CD4-positive, CD25-positive, alpha-beta regulatory T cell (primary cell): ENCODE results near the gene POLE4. TPM values are rescaled to one million over a fixed set of nuclear protein-coding genes. Genes with fewer than 3 reads are reported as not detected.

Experiments
- ATAC-seq, 2 donors: fragments of 150-1000 bp; cut with Tn5 transposase; one replicate each; pipeline ENCODE4 v1.10.0; 2021; ENCODE audit warnings: low read depth in 2 of 2, moderate number of reproducible peaks in 2 of 2, moderate library complexity in 1 of 2
- DNase-seq, 3 donors: peaks; one replicate each; pipeline versions ENCODE4 v3.0.0 to v3.0.0-alpha.2; 2012 to 2022; ENCODE audit warnings: mixed read lengths in 1 of 3
- H3K27ac ChIP-seq: one replicate; pipeline ENCODE4 v1.7.0; 2013; ENCODE audit warnings: mild to moderate bottlenecking, low read length; ENCODE audit not compliant: insufficient read depth, poor library complexity, severe bottlenecking
- H3K27me3 ChIP-seq: one replicate; pipeline ENCODE4 v1.7.0; 2013; ENCODE audit warnings: low read length; ENCODE audit not compliant: control insufficient read depth, insufficient read depth
- H3K36me3 ChIP-seq: one replicate; pipeline ENCODE4 v1.7.0; 2013; ENCODE audit warnings: mild to moderate bottlenecking, low read length, moderate library complexity; ENCODE audit not compliant: control insufficient read depth, insufficient read depth
- H3K4me1 ChIP-seq: 2 replicates; pipeline ENCODE4 v1.7.0; 2013; ENCODE audit warnings: mild to moderate bottlenecking, low read length; ENCODE audit not compliant: insufficient read depth, control insufficient read depth, poor library complexity, severe bottlenecking
- H3K4me3 ChIP-seq: one replicate; pipeline ENCODE4 v1.7.0; 2013; ENCODE audit warnings: low read depth, mild to moderate bottlenecking, low read length, moderate library complexity
- H3K9me3 ChIP-seq, 2 experiments: 1 replicate in 1 of 2; 2 replicates in 1 of 2; pipeline ENCODE4 v1.7.0; 2013; ENCODE audit warnings: low read length in 2 of 2, mild to moderate bottlenecking in 1 of 2, moderate library complexity in 1 of 2; ENCODE audit not compliant: control insufficient read depth in 2 of 2
- H3K27ac Mint-ChIP-seq, 3 donors: one replicate each; pipeline ENCODE4 v1.8.0; 2020 to 2022; ENCODE audit warnings: mild to moderate bottlenecking in 3 of 3, mixed read lengths in 3 of 3, moderate library complexity in 2 of 3
- H3K27me3 Mint-ChIP-seq: one replicate; pipeline ENCODE4 v1.8.0; 2022; ENCODE audit warnings: mild to moderate bottlenecking, mixed read lengths
- H3K36me3 Mint-ChIP-seq: one replicate; pipeline ENCODE4 v1.8.0; 2020; ENCODE audit warnings: mixed read lengths
- H3K4me1 Mint-ChIP-seq, 4 donors: one replicate each; pipeline ENCODE4 v1.8.0; 2020 to 2022; ENCODE audit warnings: mixed read lengths in 4 of 4, mild to moderate bottlenecking in 1 of 4
- H3K4me3 Mint-ChIP-seq, 4 donors: one replicate each; pipeline ENCODE4 v1.8.0; 2020 to 2022; ENCODE audit warnings: mild to moderate bottlenecking in 4 of 4, mixed read lengths in 4 of 4, moderate library complexity in 3 of 4
- H3K9me3 Mint-ChIP-seq, 7 donors: one replicate each; pipeline ENCODE4 v1.8.0; 2020 to 2022; ENCODE audit warnings: mixed read lengths in 7 of 7, mild to moderate bottlenecking in 3 of 7, moderate library complexity in 2 of 7
- polyA plus RNA-seq, 4 donors: library from polyadenylated mRNA; unstranded; fragments of 300-500 nt; fragmentation: Illumina TruSeq; gene quantifications; one replicate each; pipeline ENCODE4 v1.2.3, GENCODE V29; 2021
- total RNA-seq: library from RNA; stranded (reverse); gene quantifications from one replicate; pipeline ENCODE4 v1.2.3, GENCODE V29; 2022

The POLE4 gene
- total and polyA plus RNA-seq, 5 donors from 2014 or later = 42.3 to 157 (median 128) TPM

DNA sequence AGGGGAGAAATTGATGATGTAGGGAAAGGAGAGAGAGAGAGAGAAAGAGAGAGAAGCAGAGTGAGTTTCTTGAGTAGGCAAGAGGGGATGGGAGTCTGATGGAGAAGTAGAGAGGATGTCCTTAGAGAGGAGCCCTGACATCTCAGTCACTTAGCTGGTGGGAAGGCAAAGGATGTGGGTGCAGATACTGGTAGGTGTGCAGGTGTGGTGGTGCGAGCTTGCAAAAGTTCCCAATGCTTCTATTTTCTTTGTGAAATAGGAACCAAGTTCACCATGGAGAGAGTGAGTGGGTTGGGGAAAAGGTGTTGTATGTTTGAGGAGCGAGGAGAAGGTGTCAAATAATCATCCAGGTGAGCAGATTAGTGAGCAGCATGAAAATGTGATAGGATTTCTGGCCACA, 26.5 kb upstream of the POLE4 start:
- Histone ChIP-seq H3K36me3 (no peaks in the 10 kb centered on the region), H3K9me3 (no peaks in the 10 kb centered on the region), H3K27ac (no peak overlapping the region), H3K4me3 (no peak overlapping the region), H3K27me3 (peaks cover 3% of the 10 kb centered on the region), H3K4me1 (no peaks in the 10 kb centered on the region)
- ATAC-seq (no peak), DNase-seq (no peak)
- peaks cover 15% of the 10 kb centered on the region for H3K36me3 Mint-ChIP-seq
- H3K4me3 Mint-ChIP-seq = peak overlapping the region in 1 of 4 donors; percentile 10
- H3K27me3 Mint-ChIP-seq = peaks cover 25% of the 10 kb centered on the region
- H3K4me1 Mint-ChIP-seq = peaks cover 0 to 6% (median 1%) of the 10 kb centered on the region in 4 donors
- peaks cover 0 to 4% (median 0%) of the 10 kb centered on the region in 7 donors for H3K9me3 Mint-ChIP-seq
- no peak overlapping the region for H3K27ac Mint-ChIP-seq

DNA sequence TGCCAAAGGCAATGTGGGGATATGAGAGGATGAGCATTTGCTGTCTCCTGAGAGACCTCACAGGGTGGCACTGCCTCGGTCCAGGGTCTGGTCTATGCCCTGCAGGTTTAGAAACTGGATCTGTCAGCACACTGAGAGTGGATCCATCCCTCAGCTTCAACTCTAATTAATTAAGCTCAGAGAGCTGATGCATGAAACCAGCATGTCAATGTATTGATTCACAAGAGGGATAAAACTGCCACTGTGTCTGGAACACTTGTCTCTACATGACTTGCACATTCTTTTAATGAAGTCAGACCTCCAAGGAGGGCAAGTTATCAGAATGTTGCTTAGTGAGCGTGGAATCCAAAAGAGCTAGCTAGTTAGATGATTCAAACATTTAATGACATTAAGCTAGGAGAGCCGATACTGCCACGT, 22.5 kb upstream of the POLE4 start:
- H3K36me3 ChIP-seq = no peaks in the 10 kb centered on the region
- no peaks in the 10 kb centered on the region for H3K9me3 ChIP-seq
- H3K27me3 ChIP-seq = peaks cover 3% of the 10 kb centered on the region
- no peak overlapping the region for H3K4me3 Mint-ChIP-seq
- ATAC-seq (no peak), DNase-seq (no peak)
- H3K36me3 Mint-ChIP-seq = peaks cover 15% of the 10 kb centered on the region
- no peak overlapping the region for H3K4me3 ChIP-seq
- no peak overlapping the region for H3K27ac Mint-ChIP-seq
- no peaks in the 10 kb centered on the region for H3K4me1 ChIP-seq
- peaks cover 0 to 15% (median 0%) of the 10 kb centered on the region in 4 donors for H3K4me1 Mint-ChIP-seq
- no peak overlapping the region for H3K27ac ChIP-seq
- peaks cover 0 to 4% (median 0%) of the 10 kb centered on the region in 7 donors for H3K9me3 Mint-ChIP-seq
- peaks cover 37% of the 10 kb centered on the region for H3K27me3 Mint-ChIP-seq

DNA sequence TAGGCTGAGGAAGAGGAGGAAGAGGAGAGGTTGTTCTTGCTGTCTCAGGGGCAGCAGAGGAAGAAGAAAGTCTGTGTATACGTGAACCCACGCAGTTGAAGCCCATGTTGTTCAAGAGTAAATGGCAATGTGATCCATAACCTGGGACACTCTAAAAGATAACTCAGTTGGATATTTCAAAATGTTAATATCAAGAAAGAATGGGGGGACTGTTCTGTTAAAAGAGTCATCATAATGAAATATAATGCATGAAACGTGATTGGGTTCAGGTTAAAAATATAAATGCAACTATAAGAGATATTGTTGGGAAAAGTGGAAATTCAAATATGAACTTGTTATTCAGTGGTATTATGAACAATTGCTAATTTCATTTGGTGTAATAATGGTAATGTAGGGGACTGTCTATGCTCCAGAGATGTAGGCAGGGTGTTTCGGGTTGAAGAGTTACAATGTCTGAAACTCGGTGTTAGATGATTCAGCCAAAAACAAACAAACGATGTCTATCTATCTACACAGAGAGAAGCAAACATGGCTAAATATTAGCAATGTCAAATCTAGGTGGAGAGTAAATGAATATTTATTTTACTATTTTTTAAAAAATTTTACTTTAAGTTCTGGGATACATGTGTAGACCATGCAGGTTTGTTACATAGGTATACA, 21.1 kb upstream of the POLE4 start:
- Histone ChIP-seq H3K27ac (no peak overlapping the region), H3K4me1 (no peaks in the 10 kb centered on the region), H3K9me3 (no peaks in the 10 kb centered on the region), H3K36me3 (no peaks in the 10 kb centered on the region), H3K27me3 (peaks cover 3% of the 10 kb centered on the region), H3K4me3 (no peak overlapping the region)
- ATAC-seq (no peak), DNase-seq (no peak)
- Mint-ChIP-seq H3K4me3 (no peak overlapping the region), H3K9me3 (peaks cover 0 to 4% (median 0%) of the 10 kb centered on the region in 7 donors), H3K36me3 (peaks cover 7% of the 10 kb centered on the region), H3K27ac (no peak overlapping the region), H3K27me3 (peaks cover 38% of the 10 kb centered on the region), H3K4me1 (peaks cover 0 to 17% (median 0%) of the 10 kb centered on the region in 4 donors)

DNA sequence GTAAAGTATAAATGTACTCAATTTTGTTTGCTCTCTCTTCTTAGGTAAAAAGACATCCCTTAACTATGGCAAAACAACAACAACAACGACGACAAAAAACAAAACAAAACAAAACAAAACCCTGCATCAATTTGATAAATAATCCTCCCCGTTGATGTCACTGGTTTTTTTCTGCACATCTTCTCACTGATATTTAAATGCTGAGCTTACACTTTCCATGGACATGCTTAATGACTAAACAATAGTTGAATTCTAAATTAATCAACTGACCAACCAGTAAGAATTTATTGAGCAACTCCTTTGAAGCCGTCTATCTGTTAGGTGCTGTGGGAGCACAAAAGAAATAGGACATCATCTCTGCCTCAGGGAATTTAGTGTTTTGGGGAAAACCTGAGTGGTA, 20.2 kb upstream of the POLE4 start:
- H3K4me3 ChIP-seq = no peak overlapping the region
- peaks cover 7% of the 10 kb centered on the region for H3K36me3 Mint-ChIP-seq

DNA sequence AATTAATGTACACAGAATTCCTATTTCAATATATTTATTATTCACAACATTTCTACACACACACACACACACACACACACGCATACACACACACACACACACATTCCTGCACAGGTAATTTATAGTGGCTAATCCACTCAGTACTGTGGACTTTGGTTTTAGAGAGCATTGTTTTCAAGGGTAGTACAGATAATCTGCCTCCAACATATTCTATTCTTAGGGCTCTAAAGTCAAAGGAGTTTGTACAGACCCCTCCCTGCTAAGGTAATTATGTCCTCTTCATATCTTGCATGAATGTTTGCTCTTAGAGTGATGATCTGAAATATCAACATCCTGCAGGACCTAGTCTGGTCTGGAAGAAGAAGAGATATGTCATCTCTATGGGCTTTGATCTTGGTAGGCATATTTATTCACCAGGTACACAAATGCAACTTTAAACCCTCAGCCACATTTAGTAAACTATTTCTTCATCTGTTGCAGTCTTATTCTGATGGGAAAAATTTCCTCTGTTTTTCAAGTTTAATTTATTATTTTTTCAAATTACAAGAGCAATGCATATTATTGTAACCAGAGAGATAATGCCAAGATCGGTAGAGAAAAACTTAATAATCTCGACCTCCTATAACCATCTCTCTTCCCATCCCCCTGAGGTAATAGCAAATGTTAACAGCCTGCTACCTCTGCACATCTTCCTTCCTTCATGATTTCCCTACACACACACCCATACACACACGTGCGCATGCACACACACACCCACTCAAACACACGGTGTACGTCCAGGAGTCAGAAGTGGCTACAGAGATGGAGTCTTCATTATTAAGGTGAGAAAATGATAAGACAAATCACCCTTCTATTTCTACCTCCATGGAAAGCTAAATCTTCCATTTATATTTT, 18.3 kb upstream of the POLE4 start:
- H3K27me3 Mint-ChIP-seq = peaks cover 47% of the 10 kb centered on the region
- no peaks in the 10 kb centered on the region for H3K4me1 ChIP-seq
- H3K4me3 Mint-ChIP-seq = no peak overlapping the region
- peaks cover 0 to 25% (median 0%) of the 10 kb centered on the region in 4 donors for H3K4me1 Mint-ChIP-seq
- peaks cover 7% of the 10 kb centered on the region for H3K36me3 Mint-ChIP-seq
- no peak overlapping the region for H3K27ac ChIP-seq
- peaks cover 3% of the 10 kb centered on the region for H3K27me3 ChIP-seq
- DNase-seq (no peak), ATAC-seq (no peak)
- H3K4me3 ChIP-seq = no peak overlapping the region
- no peaks in the 10 kb centered on the region for H3K9me3 ChIP-seq
- peaks cover 0 to 4% (median 0%) of the 10 kb centered on the region in 7 donors for H3K9me3 Mint-ChIP-seq
- no peak overlapping the region for H3K27ac Mint-ChIP-seq
- H3K36me3 ChIP-seq = no peaks in the 10 kb centered on the region

More for the DNA sequence above, 20.2 kb upstream of the POLE4 start:
- no peaks in the 10 kb centered on the region for H3K36me3 ChIP-seq
- peaks cover 3% of the 10 kb centered on the region for H3K27me3 ChIP-seq
- Mint-ChIP-seq H3K4me1 (peaks cover 0 to 17% (median 0%) of the 10 kb centered on the region in 4 donors), H3K9me3 (peaks cover 0 to 4% (median 0%) of the 10 kb centered on the region in 7 donors), H3K4me3 (no peak overlapping the region), H3K27ac (peak overlapping the region in 1 of 3 donors; percentile 38), H3K27me3 (peaks cover 37% of the 10 kb centered on the region)
- no peaks in the 10 kb centered on the region for H3K9me3 ChIP-seq
- ATAC-seq = no peak
- no peak for DNase-seq
- no peak overlapping the region for H3K27ac ChIP-seq
- H3K4me1 ChIP-seq = no peaks in the 10 kb centered on the region

DNA sequence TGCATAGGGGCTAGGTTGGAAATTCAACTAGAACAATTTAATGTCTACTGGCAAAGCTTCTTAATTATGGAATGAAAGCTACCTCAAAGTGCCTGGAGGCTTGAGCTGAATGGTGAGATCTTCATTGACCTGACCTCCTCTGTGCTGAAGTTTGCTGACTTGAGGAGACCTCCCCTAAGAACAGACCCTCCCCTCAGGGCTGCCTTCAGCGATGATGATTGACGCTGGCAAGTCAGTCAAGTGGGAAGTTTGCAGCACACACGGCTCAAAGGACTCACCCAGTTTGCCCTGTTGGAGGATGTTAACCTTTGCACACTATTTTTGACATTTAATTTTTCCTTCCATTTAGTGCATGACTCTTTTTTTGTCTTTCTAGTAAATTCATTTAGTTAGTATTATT, 17.2 kb upstream of the POLE4 start:
- H3K27me3 ChIP-seq = peaks cover 3% of the 10 kb centered on the region
- H3K27ac ChIP-seq = no peak overlapping the region
- H3K27ac Mint-ChIP-seq = no peak overlapping the region
- DNase-seq (no peak), ATAC-seq (no peak)
- no peaks in the 10 kb centered on the region for H3K9me3 ChIP-seq
- no peaks in the 10 kb centered on the region for H3K36me3 ChIP-seq
- H3K4me1 ChIP-seq = no peaks in the 10 kb centered on the region
- peaks cover 0 to 4% (median 0%) of the 10 kb centered on the region in 7 donors for H3K9me3 Mint-ChIP-seq
- H3K27me3 Mint-ChIP-seq = peaks cover 43% of the 10 kb centered on the region
- H3K36me3 Mint-ChIP-seq = peaks cover 7% of the 10 kb centered on the region
- H3K4me3 ChIP-seq = no peak overlapping the region
- no peak overlapping the region for H3K4me3 Mint-ChIP-seq
- peaks cover 0 to 28% (median 0%) of the 10 kb centered on the region in 4 donors for H3K4me1 Mint-ChIP-seq

DNA sequence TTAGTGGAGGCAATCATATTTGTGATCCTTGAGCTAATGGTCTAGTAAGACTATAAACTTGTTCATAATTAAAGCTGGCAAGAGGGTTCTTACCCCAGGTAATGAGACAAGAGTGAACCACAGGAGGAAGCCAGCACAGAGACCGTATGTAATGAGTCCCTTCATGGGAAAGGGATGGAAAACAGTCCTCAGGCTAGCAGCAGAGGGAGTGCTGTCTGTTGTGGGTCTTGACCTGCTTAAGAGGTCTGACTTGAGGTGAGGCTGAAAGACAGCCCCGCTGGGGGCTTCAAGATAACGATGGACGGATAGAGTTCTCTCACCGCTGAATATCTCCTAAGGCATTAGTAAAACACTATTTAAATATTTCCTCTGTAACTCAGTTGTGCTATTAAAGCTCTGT, 16.2 kb upstream of the POLE4 start:
- Histone ChIP-seq H3K36me3 (no peaks in the 10 kb centered on the region), H3K4me3 (no peak overlapping the region), H3K9me3 (no peaks in the 10 kb centered on the region), H3K27ac (no peak overlapping the region), H3K4me1 (no peaks in the 10 kb centered on the region), H3K27me3 (peaks cover 2% of the 10 kb centered on the region)
- Mint-ChIP-seq H3K9me3 (peaks cover 0 to 2% (median 0%) of the 10 kb centered on the region in 7 donors), H3K27ac (no peak overlapping the region), H3K36me3 (peaks cover 3% of the 10 kb centered on the region), H3K4me3 (no peak overlapping the region), H3K27me3 (peaks cover 33% of the 10 kb centered on the region), H3K4me1 (peaks cover 0 to 28% (median 0%) of the 10 kb centered on the region in 4 donors)
- ATAC-seq (no peak), DNase-seq (no peak)
